ENCODE measurements around the gene NFIB.

The NFIB gene

GRCh38 chr9:14157191-14157590 lies 156.8 kb downstream of the NFIB start:
- TF ChIP-seq, protein P1, sequence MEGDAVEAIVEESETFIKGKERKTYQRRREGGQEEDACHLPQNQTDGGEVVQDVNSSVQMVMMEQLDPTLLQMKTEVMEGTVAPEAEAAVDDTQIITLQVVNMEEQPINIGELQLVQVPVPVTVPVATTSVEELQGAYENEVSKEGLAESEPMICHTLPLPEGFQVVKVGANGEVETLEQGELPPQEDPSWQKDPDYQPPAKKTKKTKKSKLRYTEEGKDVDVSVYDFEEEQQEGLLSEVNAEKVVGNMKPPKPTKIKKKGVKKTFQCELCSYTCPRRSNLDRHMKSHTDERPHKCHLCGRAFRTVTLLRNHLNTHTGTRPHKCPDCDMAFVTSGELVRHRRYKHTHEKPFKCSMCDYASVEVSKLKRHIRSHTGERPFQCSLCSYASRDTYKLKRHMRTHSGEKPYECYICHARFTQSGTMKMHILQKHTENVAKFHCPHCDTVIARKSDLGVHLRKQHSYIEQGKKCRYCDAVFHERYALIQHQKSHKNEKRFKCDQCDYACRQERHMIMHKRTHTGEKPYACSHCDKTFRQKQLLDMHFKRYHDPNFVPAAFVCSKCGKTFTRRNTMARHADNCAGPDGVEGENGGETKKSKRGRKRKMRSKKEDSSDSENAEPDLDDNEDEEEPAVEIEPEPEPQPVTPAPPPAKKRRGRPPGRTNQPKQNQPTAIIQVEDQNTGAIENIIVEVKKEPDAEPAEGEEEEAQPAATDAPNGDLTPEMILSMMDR (IDR thresholded peaks at IDR 0.05; ENCODE audit: low read depth, low read length, missing control alignments), result no peak

DNA sequence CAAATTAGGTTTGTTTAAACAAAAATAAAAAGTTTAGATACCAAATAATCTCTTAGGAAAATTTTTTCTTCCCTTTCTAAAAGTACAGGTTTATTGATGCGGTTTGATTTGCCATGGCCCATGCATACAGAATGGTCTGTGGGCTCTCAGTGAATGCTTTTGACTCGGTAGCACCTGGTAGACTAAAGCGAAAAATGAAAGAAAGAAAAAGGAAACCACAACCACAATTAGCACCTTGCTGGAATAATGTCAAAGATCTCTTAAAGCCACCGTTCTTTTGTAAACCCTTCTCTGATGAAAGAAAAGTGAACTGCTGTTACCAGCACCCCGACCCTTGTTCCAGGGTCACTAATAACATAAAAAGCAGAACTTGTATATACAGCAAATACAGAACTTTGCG lies 157.9 kb downstream of the NFIB start:
- TF ChIP-seq, protein P1 (IDR thresholded peaks at IDR 0.05; ENCODE audit: low read depth, low read length, missing control alignments), result no peak
- no peak overlapping the region for H3K4me3 ChIP-seq (replicated peaks; ENCODE audit: low read depth, low read length)
- no peak for DNase-seq (ENCODE audit: extremely low read depth, low read depth)

More at GRCh38 chr9:14157191-14157590, 156.8 kb downstream of the NFIB start:
- H3K4me3 ChIP-seq (replicated peaks; ENCODE audit: low read depth, low read length), result no peak overlapping the region
- DNase-seq (ENCODE audit: extremely low read depth, low read depth), result no peak

- TF ChIP-seq, protein P1 (IDR thresholded peaks at IDR 0.05; ENCODE audit: low read depth, low read length, missing control alignments), result no peak
- DNase-seq (ENCODE audit: extremely low read depth, low read depth), result no peak
- no peak overlapping the region for H3K4me3 ChIP-seq (replicated peaks; ENCODE audit: low read depth, low read length)
These were observed 158.7 kb downstream of the NFIB start for GRCh38 chr9:14155237-14155636.

DNA sequence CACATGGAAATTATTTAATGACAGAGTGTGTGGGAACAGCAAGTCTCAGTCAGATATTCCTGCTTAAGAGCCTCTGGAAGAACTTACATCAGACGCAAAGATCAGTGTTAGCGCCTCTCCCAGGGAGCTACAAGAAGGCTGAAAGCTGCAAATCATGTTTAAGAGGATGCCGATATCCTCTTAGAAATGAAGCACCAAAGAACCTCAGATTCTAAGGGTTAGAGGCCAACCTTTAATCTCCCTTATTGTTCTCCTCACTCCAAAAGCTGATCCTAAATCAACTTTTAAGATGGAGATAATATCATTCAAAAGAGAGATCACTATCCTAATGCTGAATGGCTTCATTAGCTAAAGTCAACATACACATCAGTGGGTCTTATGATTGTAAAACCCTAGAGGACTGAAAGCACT lies 160.6 kb downstream of the NFIB start:
- DNase-seq (ENCODE audit: extremely low read depth, low read depth), result no peak
- no peak overlapping the region for H3K4me3 ChIP-seq (replicated peaks; ENCODE audit: low read depth, low read length)
- TF ChIP-seq, protein P1 (IDR thresholded peaks at IDR 0.05; ENCODE audit: low read depth, low read length, missing control alignments), result no peak

DNA sequence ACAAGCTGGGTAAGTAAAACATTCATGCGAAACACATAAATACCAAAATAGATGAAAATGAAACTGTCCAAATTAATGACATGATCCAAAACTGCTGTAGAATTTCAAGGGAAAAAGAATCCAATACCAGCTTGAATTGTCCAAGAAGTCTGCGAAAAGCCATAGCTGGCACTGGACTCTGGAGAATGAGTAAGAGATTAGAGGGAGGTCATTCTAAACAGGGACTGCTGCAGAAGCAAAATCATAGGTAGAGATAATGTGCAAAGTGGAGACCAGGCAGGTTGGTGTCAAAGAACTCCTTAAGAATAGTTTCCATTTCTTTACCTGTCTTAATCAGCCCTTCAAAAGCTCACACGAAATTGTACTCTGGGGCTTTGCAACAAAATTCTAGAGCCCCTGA lies 162.5 kb downstream of the NFIB start:
- TF ChIP-seq, protein P1 (IDR thresholded peaks at IDR 0.05; ENCODE audit: low read depth, low read length, missing control alignments), result no peak
- no peak overlapping the region for H3K4me3 ChIP-seq (replicated peaks; ENCODE audit: low read depth, low read length)
- no peak for DNase-seq (ENCODE audit: extremely low read depth, low read depth)

- no peak for DNase-seq (ENCODE audit: extremely low read depth, low read depth)
- TF ChIP-seq, protein P1 (IDR thresholded peaks at IDR 0.05; ENCODE audit: low read depth, low read length, missing control alignments), result no peak
- no peak overlapping the region for H3K4me3 ChIP-seq (replicated peaks; ENCODE audit: low read depth, low read length)
These were observed 165.3 kb downstream of the NFIB start for GRCh38 chr9:14148501-14149103.

GRCh38 chr9:14147738-14148137 lies 166.2 kb downstream of the NFIB start:
- no peak overlapping the region for H3K4me3 ChIP-seq (replicated peaks; ENCODE audit: low read depth, low read length)
- no peak for DNase-seq (ENCODE audit: extremely low read depth, low read depth)
- TF ChIP-seq, protein P1 (IDR thresholded peaks at IDR 0.05; ENCODE audit: low read depth, low read length, missing control alignments), result no peak
